Thyroid gland (tissue), 4 donors: ENCODE measurements around the gene FMN1. TPM values are rescaled to one million over a fixed set of nuclear protein-coding genes. Genes with fewer than 3 reads are reported as not detected.

Experiments
- DNase-seq, 2 donors: peaks; one replicate each; pipeline ENCODE4 v3.0.0-alpha.2; 2019
- H3K27ac ChIP-seq, 3 donors: fragments of 200-600 bp; sonication (generic); 1 replicate in 2 of 3; 2 replicates in 1 of 3; pipeline ENCODE4 v1.5.1; 2016 to 2019; ENCODE audit warnings: mild to moderate bottlenecking in 1 of 3, moderate library complexity in 1 of 3
- H3K27me3 ChIP-seq: fragments of 200-600 bp; sonication (generic); one replicate; pipeline ENCODE4 v1.5.1; 2019
- H3K36me3 ChIP-seq, 2 donors: fragments of 200-600 bp; sonication (generic); one replicate each; pipeline ENCODE4 v1.5.1; 2016 to 2019
- H3K4me1 ChIP-seq, 2 donors: fragments of 200-600 bp; sonication (generic); one replicate each; pipeline ENCODE4 v1.5.1; 2017 to 2019
- H3K4me3 ChIP-seq, 3 donors: fragments of 200-600 bp; sonication (generic); replicated peaks in 1 of 3; 1 replicate in 2 of 3; 2 replicates in 1 of 3; pipeline ENCODE4 v1.5.1; 2016; ENCODE audit warnings: mild to moderate bottlenecking in 1 of 3
- H3K9me3 ChIP-seq: fragments of 200-600 bp; sonication (generic); one replicate; pipeline ENCODE4 v1.5.1; 2017
- POLR2A ChIP-seq, 2 donors: fragments of 450-650 bp; IDR thresholded peaks; one replicate each; pipeline ENCODE4 v1.6.1; 2017; ENCODE audit warnings: antibody characterized with exemption in 2 of 2, mild to moderate bottlenecking in 2 of 2, moderate library complexity in 1 of 2
- WGBS, 2 donors: methylation state at CpG; one replicate each; pipeline ENCODE4 v1.1.5; 2017; 5-methylcytosine and 5-hydroxymethylcytosine counted together
- intact Hi-C: fragments of 100-400 bp; cut with DNase I; formaldehyde crosslinking; loops from one replicate; pipeline ENCODE4 v1.15.1; 2023
- total RNA-seq, 4 donors: library from RNA; depleted of rRNA; stranded (reverse); fragments of >200 nt; gene quantifications; one replicate each; pipeline ENCODE4 v1.2.3, GENCODE V29; 2016
- TF ChIP-seq, protein P1 (sequence below), 6 experiments: fragments of 200-600 bp in 3 of 6; fragments of 450-650 bp in 3 of 6; sonication (generic) in 3 of 6; IDR thresholded peaks; one replicate each; pipeline ENCODE4 v1.5.1; 2016 to 2019; ENCODE audit warnings: antibody characterized with exemption in 6 of 6, mild to moderate bottlenecking in 2 of 6, inconsistent platforms in 1 of 6, moderate library complexity in 1 of 6

FMN1 gene
- total RNA-seq, 4 donors from 2014 or later: 13.8 to 28.3 (median 22.5) TPM

DNA sequence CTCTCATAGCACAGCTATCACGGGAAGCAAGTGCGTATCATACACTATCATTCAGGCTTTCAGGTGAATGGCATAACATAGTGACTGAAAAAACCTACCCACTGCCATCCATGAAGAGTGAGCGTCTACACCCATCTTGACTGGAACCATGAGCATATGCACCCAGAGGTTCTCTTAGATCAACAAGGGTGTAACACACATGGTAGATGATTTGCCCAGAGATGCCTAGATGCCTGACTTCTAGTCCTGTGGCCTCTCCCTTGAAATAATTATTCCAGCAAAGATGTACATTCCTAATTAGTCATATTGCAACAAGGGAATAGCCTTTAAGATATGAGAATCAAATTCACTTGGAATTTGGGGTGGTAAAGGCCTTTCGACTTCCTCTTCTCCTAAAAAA lies 248.3 kb downstream of the FMN1 start:
- peaks cover 9 to 10% of the 10 kb centered on the region in 2 donors for H3K4me1 ChIP-seq
- no peaks in the 10 kb centered on the region for H3K9me3 ChIP-seq
- no peak overlapping the region for H3K4me3 ChIP-seq
- H3K36me3 ChIP-seq: no peaks in the 10 kb centered on the region
- TF ChIP-seq POLR2A (IDR thresholded peaks at IDR 0.05): no peak
- TF ChIP-seq, protein P1, sequence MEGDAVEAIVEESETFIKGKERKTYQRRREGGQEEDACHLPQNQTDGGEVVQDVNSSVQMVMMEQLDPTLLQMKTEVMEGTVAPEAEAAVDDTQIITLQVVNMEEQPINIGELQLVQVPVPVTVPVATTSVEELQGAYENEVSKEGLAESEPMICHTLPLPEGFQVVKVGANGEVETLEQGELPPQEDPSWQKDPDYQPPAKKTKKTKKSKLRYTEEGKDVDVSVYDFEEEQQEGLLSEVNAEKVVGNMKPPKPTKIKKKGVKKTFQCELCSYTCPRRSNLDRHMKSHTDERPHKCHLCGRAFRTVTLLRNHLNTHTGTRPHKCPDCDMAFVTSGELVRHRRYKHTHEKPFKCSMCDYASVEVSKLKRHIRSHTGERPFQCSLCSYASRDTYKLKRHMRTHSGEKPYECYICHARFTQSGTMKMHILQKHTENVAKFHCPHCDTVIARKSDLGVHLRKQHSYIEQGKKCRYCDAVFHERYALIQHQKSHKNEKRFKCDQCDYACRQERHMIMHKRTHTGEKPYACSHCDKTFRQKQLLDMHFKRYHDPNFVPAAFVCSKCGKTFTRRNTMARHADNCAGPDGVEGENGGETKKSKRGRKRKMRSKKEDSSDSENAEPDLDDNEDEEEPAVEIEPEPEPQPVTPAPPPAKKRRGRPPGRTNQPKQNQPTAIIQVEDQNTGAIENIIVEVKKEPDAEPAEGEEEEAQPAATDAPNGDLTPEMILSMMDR (IDR thresholded peaks at IDR 0.05): no peak
- 95 to 96% methylated on average over 4 of the region's 4 CpGs for WGBS, 2 donors
- no peak overlapping the region for H3K27ac ChIP-seq
- intact Hi-C loops: no loop called here
- no peaks in the 10 kb centered on the region for H3K27me3 ChIP-seq
- no peak for DNase-seq

DNA sequence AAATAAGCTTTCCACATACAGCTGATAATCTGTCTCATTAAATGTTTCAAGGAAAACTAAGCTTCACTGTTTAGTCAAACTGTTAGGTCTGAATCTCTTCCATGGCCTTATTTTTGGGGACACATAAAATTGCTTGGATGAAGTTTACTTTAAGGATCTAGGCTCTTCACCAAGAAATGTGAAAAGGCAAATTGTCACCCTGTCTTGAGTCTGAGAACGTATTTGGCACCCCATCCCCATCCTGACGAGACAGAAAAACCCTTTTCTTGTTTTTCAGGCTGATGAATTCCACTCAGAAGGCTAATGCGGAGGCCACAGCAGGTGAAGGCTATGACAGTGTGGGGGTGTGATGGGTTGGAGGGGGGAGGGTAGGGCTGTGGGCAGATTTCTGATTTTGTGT lies 250.1 kb downstream of the FMN1 start:
- no peak overlapping the region for H3K4me3 ChIP-seq
- H3K9me3 ChIP-seq: no peaks in the 10 kb centered on the region
- no peaks in the 10 kb centered on the region for H3K36me3 ChIP-seq
- H3K27ac ChIP-seq: no peak overlapping the region
- intact Hi-C loops: no loop called here
- no peak for DNase-seq
- H3K4me1 ChIP-seq: peaks cover 9 to 10% of the 10 kb centered on the region in 2 donors
- 92 to 93% methylated on average over 3 of the region's 3 CpGs for WGBS, 2 donors
- no peaks in the 10 kb centered on the region for H3K27me3 ChIP-seq
- TF ChIP-seq POLR2A (IDR thresholded peaks at IDR 0.05): no peak
- TF ChIP-seq, protein P1 (IDR thresholded peaks at IDR 0.05): no peak

DNA sequence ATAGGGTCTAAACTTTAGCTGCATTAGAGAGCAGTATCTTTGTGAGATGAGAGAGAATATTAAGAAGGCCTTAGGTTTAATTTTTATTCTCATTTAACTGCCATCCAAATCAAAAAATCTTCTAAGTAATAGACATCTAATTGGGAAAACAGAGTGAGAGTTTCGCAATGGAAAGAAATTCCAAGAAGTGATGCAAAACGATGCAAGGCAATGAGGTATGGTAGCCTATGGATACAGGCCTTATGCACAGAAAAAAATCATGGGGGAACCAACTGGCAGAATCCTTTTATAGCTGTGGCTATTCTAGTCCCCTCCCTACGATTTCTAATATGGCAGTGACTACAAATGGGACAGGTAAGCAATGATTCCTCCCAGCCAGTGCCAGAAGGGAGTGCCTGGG lies 250.8 kb downstream of the FMN1 start:
- no peaks in the 10 kb centered on the region for H3K9me3 ChIP-seq
- H3K27ac ChIP-seq: no peak overlapping the region
- intact Hi-C loops: no loop called here
- WGBS, 2 donors: 89 to 95% methylated on average over 3 of the region's 3 CpGs
- H3K4me3 ChIP-seq: no peak overlapping the region
- no peaks in the 10 kb centered on the region for H3K36me3 ChIP-seq
- peaks cover 9 to 10% of the 10 kb centered on the region in 2 donors for H3K4me1 ChIP-seq
- DNase-seq: no peak
- TF ChIP-seq, protein P1 (IDR thresholded peaks at IDR 0.05): no peak
- no peak for TF ChIP-seq POLR2A (IDR thresholded peaks at IDR 0.05)
- no peaks in the 10 kb centered on the region for H3K27me3 ChIP-seq

DNA sequence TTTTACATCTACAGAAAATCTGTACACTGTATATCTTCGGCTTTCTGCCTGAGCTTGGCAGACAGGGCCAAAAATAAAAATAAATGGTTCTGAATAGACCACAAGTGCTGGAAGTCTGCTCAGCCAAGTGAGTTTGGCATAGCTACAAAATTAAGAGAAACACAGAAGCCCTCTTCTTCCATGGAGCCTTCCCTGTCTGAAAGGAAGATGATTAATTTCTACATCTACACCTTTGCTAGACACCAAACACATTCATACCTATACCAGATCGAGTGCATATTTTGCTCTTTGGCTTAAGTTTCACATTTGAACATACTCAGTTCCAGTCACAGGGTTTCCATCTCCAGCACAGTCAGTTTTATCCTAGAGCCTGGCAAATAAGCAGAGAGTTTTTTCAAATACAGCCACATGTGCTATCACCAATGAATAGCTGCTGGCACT lies 252.1 kb downstream of the FMN1 start:
- DNase-seq: no peak
- Histone ChIP-seq H3K4me3 (no peak overlapping the region), H3K27me3 (no peaks in the 10 kb centered on the region), H3K36me3 (no peaks in the 10 kb centered on the region), H3K4me1 (peaks cover 9 to 10% of the 10 kb centered on the region in 2 donors), H3K27ac (peak overlapping the region in 1 of 3 donors; percentile 13), H3K9me3 (no peaks in the 10 kb centered on the region)
- intact Hi-C loops: no loop called here
- 18 to 24% methylated on average over 2 of the region's 2 CpGs for WGBS, 2 donors
- TF ChIP-seq POLR2A (IDR thresholded peaks at IDR 0.05): no peak
- TF ChIP-seq, protein P1 (IDR thresholded peaks at IDR 0.05): no peak

DNA sequence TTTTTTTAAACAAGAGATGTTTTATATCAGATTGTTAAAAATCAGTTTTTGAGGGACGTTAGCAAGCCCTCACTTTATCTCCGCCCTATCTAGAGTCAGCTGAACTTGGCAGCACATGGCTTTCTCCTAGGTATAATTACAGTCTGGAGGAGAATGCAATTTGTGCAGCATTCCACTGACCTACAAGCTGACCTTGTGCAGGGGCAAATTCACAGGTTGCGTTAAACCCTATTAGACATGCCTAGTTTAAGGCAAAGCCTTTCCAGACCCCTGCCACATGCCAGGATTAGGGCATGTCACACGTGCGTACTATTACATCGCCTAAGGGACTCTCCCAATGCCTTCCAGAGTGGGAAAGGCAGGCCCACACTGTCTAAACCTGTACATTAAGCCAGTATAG lies 252.7 kb downstream of the FMN1 start:
- peaks cover 9 to 10% of the 10 kb centered on the region in 2 donors for H3K4me1 ChIP-seq
- TF ChIP-seq POLR2A (IDR thresholded peaks at IDR 0.05): no peak
- no peaks in the 10 kb centered on the region for H3K27me3 ChIP-seq
- H3K27ac ChIP-seq: peak overlapping the region in 1 of 3 donors; percentile 13
- H3K4me3 ChIP-seq: no peak overlapping the region
- DNase-seq: no peak
- H3K36me3 ChIP-seq: no peaks in the 10 kb centered on the region
- no peaks in the 10 kb centered on the region for H3K9me3 ChIP-seq
- intact Hi-C loops: no loop called here
- WGBS, 2 donors: 78 to 79% methylated on average over 6 of the region's 6 CpGs

DNA sequence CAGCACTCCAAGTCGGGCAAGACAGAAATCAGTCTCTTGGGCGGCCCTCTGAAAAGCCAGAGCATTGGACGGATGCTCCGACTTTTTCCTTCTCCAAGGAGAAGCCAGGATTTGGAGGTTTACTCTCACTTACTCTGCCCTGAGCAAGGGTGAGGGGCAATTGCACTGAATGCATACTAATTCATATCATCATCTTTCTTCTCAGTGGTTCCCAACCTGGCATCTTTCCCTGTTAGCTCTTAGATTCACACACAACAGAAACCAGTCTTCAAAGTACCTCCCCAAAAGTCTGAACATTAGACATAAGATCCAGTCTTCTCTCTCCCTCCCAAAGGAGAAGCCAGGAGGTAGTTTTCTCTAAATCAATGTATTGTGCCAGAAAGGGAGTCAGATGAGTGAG lies 257.5 kb downstream of the FMN1 start:
- DNase-seq: no peak
- intact Hi-C loops: no loop called here
- H3K4me3 ChIP-seq: no peak overlapping the region
- H3K4me1 ChIP-seq: peaks cover 1 to 4% of the 10 kb centered on the region in 2 donors
- TF ChIP-seq, protein P1 (IDR thresholded peaks at IDR 0.05): no peak
- no peak for TF ChIP-seq POLR2A (IDR thresholded peaks at IDR 0.05)
- 90 to 93% methylated on average over 4 of the region's 4 CpGs for WGBS, 2 donors
- no peaks in the 10 kb centered on the region for H3K9me3 ChIP-seq
- no peak overlapping the region for H3K27ac ChIP-seq
- H3K27me3 ChIP-seq: no peaks in the 10 kb centered on the region
- H3K36me3 ChIP-seq: no peaks in the 10 kb centered on the region
